Spleen (tissue), 7 donors: ENCODE results near the gene FAM241A.

ENCODE experiments used
- CTCF ChIP-seq, 11 experiments: fragments of 200-600 bp in 7 of 11; fragments of 450-650 bp in 4 of 11; sonication (generic) in 4 of 11; IDR thresholded peaks in 8 of 11; conservative IDR thresholded peaks in 3 of 11; 1 replicate in 7 of 11; 2 replicates in 4 of 11; pipeline versions ENCODE4 v1.4.0 to v1.8.0; 2016 to 2021; ENCODE audit warnings: antibody characterized with exemption in 11 of 11, inconsistent platforms in 4 of 11, mild to moderate bottlenecking in 1 of 11
- POLR2A ChIP-seq, 3 donors: fragments of 450-650 bp; IDR thresholded peaks; one replicate each; pipeline ENCODE4 v1.5.1; 2017; ENCODE audit warnings: antibody characterized with exemption in 3 of 3, mild to moderate bottlenecking in 1 of 3
- POLR2AphosphoS5 ChIP-seq, 3 donors: sonication (generic); formaldehyde crosslinking; IDR thresholded peaks; one replicate each; pipeline ENCODE4 v1.5.1; 2017; ENCODE audit warnings: antibody characterized with exemption in 3 of 3
- donor health status: DM: no; HTN: no; CAD: no; lungs with moderate emphysema.
- donor health status: DM: no; HTN: no; CAD: no.
- donor health status: DM: no; HTN: no; CAD: no.

- no peak for TF ChIP-seq CTCF (IDR thresholded peaks at IDR 0.05 in 8 of 11, conservative IDR thresholded peaks at IDR 0.05 in 3 of 11)
- TF ChIP-seq POLR2A (IDR thresholded peaks at IDR 0.05): no peak
- no peak for TF ChIP-seq POLR2AphosphoS5 (IDR thresholded peaks at IDR 0.05)
These were observed 18.1 kb upstream of the FAM241A start for GRCh38 chr4:112127048-112127637.
